ENCODE results near the gene MOB3B. TPM values are rescaled to one million over a fixed set of nuclear protein-coding genes. Genes with fewer than 3 reads are reported as not detected.

Gene MOB3B
- total and polyA plus RNA-seq, 2 donors (not counting 1 experiment from before 2014, with no cell fraction given): under 0.01 to 0.15 TPM

DNA sequence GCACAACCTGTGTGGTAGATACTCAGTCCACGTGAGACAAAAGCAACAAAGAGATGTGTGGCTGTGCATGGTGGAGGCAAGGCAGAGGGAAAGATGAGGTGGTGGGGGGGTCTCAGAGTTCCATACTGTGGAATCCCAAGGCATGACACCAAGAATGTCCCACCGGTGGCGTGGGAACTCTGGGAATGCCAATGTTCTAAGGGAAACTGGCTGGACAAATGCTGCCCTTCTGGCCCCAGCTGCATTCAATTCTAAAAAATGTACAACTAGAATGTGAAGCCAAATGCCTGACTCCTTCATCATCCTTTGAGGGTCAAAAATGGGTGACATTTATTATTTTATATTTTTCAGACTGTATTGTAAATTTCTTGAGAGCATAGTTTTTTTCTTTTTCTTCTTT is 174.4 kb downstream of the MOB3B start:
- Histone ChIP-seq H3K27me3 (ENCODE audit: control insufficient read depth, insufficient read depth, low read length) (no peaks in the 10 kb centered on the region), H3K79me2 (ENCODE audit: control insufficient read depth, insufficient read depth, low read length) (no peaks in the 10 kb centered on the region), H4K20me1 (ENCODE audit: control insufficient read depth, extremely low read depth, insufficient read depth, low read length) (no peaks in the 10 kb centered on the region), H3K27ac (ENCODE audit: insufficient read depth, low read length) (no peak overlapping the region), H2AFZ (ENCODE audit: low read length) (no peak overlapping the region), H3K9ac (ENCODE audit: insufficient read depth, low read length) (no peak overlapping the region), H3K36me3 (ENCODE audit: control insufficient read depth, insufficient read depth, low read length) (no peaks in the 10 kb centered on the region), H3K4me1 (ENCODE audit: control insufficient read depth, extremely low read depth, insufficient read depth, low read length) (no peaks in the 10 kb centered on the region), H3K9me3 (ENCODE audit: control insufficient read depth, insufficient read depth, low read depth, low read length) (no peaks in the 10 kb centered on the region), H3K4me3 (replicated peaks in 1 of 4; ENCODE audit: control extremely low read depth in 1 of 4, insufficient read depth in 1 of 4, low read depth in 3 of 4, low read length in 4 of 4) (no peak overlapping the region), H3K4me2 (ENCODE audit: extremely low read depth, insufficient read depth, low read length) (no peak overlapping the region)
- DNase-seq (ENCODE audit: low read depth in 2 of 2): peak in 1 of 2 donors; percentile 4
- TF ChIP-seq, protein P1, sequence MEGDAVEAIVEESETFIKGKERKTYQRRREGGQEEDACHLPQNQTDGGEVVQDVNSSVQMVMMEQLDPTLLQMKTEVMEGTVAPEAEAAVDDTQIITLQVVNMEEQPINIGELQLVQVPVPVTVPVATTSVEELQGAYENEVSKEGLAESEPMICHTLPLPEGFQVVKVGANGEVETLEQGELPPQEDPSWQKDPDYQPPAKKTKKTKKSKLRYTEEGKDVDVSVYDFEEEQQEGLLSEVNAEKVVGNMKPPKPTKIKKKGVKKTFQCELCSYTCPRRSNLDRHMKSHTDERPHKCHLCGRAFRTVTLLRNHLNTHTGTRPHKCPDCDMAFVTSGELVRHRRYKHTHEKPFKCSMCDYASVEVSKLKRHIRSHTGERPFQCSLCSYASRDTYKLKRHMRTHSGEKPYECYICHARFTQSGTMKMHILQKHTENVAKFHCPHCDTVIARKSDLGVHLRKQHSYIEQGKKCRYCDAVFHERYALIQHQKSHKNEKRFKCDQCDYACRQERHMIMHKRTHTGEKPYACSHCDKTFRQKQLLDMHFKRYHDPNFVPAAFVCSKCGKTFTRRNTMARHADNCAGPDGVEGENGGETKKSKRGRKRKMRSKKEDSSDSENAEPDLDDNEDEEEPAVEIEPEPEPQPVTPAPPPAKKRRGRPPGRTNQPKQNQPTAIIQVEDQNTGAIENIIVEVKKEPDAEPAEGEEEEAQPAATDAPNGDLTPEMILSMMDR (conservative IDR thresholded peaks at IDR 0.05 in 1 of 2, IDR thresholded peaks at IDR 0.05 in 1 of 2; ENCODE audit: low read depth in 1 of 2, low read length in 2 of 2): no peak
- TF ChIP-seq EZH2 (IDR thresholded peaks at IDR 0.05; ENCODE audit: low read length, missing control alignments): no peak

DNA sequence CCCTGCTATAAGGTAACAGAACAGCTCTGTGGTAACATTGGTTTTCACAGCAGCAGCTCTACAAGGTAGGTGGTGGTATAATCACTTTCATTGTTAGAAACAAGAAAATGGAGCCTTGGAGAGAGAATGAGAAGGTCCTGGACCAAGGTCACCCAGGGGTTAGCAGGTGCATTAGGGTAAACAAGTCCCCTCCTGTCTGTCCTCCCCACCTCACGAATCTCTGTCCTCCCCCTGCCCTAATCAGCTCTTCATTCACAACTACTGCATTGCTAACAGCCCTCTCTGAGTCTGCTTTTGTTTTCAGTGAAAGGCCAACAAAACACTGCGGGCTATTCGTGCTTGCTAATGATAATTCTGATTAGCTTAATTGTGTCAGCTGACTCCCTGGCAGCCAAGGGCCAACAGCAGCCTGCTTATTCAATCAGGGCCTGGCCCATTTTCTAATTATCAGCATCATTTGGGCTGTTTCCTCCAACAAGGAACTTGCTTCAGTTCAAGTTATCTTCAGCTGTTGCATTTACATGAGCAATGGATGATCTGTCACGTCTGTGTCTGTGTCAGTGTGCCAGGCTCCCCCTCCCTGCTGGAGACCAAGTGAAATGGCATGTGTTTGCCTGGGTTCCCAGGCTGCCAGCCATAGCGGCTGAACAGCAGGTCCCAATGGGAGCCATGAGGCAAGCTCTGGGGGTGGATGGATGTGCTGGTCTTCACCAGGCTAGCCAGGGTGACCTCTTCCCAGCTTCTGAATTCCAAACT is 176.0 kb downstream of the MOB3B start:
- Histone ChIP-seq H3K27me3 (ENCODE audit: control insufficient read depth, insufficient read depth, low read length) (no peaks in the 10 kb centered on the region), H3K9ac (ENCODE audit: insufficient read depth, low read length) (no peak overlapping the region), H3K36me3 (ENCODE audit: control insufficient read depth, insufficient read depth, low read length) (no peaks in the 10 kb centered on the region), H4K20me1 (ENCODE audit: control insufficient read depth, extremely low read depth, insufficient read depth, low read length) (no peaks in the 10 kb centered on the region), H3K9me3 (ENCODE audit: control insufficient read depth, insufficient read depth, low read depth, low read length) (no peaks in the 10 kb centered on the region), H3K27ac (ENCODE audit: insufficient read depth, low read length) (no peak overlapping the region), H3K4me2 (ENCODE audit: extremely low read depth, insufficient read depth, low read length) (no peak overlapping the region), H3K4me3 (replicated peaks in 1 of 4; ENCODE audit: control extremely low read depth in 1 of 4, insufficient read depth in 1 of 4, low read depth in 3 of 4, low read length in 4 of 4) (no peak overlapping the region), H2AFZ (ENCODE audit: low read length) (no peak overlapping the region), H3K79me2 (ENCODE audit: control insufficient read depth, insufficient read depth, low read length) (no peaks in the 10 kb centered on the region), H3K4me1 (ENCODE audit: control insufficient read depth, extremely low read depth, insufficient read depth, low read length) (no peaks in the 10 kb centered on the region)
- DNase-seq (ENCODE audit: low read depth in 2 of 2): no peak
- TF ChIP-seq, protein P1 (conservative IDR thresholded peaks at IDR 0.05 in 1 of 2, IDR thresholded peaks at IDR 0.05 in 1 of 2; ENCODE audit: low read depth in 1 of 2, low read length in 2 of 2): no peak
- no peak for TF ChIP-seq EZH2 (IDR thresholded peaks at IDR 0.05; ENCODE audit: low read length, missing control alignments)

DNA sequence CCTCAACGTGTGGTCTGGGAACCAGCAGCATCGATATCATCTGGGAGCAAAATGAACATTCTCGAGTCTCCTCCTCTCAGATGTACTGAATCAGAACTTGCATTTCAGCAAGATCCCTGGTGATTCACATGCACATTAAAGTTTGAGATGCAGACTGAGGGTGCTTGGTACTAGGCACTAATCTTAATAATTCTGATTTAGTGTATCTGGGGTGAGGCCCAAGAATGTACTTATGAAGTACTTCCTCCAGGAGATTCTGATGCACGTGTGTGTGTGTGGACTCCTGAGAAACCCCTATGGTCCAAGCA is 176.5 kb downstream of the MOB3B start:
- Histone ChIP-seq H3K4me3 (replicated peaks in 1 of 4; ENCODE audit: control extremely low read depth in 1 of 4, insufficient read depth in 1 of 4, low read depth in 3 of 4, low read length in 4 of 4) (no peak overlapping the region), H3K27ac (ENCODE audit: insufficient read depth, low read length) (no peak overlapping the region)
- no peak for DNase-seq (ENCODE audit: low read depth in 2 of 2)

More for the DNA sequence above, 176.5 kb downstream of the MOB3B start:
- Histone ChIP-seq H3K9ac (ENCODE audit: insufficient read depth, low read length) (no peak overlapping the region), H3K79me2 (ENCODE audit: control insufficient read depth, insufficient read depth, low read length) (no peaks in the 10 kb centered on the region), H3K36me3 (ENCODE audit: control insufficient read depth, insufficient read depth, low read length) (no peaks in the 10 kb centered on the region), H3K4me2 (ENCODE audit: extremely low read depth, insufficient read depth, low read length) (no peak overlapping the region), H3K27me3 (ENCODE audit: control insufficient read depth, insufficient read depth, low read length) (no peaks in the 10 kb centered on the region), H3K9me3 (ENCODE audit: control insufficient read depth, insufficient read depth, low read depth, low read length) (no peaks in the 10 kb centered on the region), H3K4me1 (ENCODE audit: control insufficient read depth, extremely low read depth, insufficient read depth, low read length) (no peaks in the 10 kb centered on the region), H2AFZ (ENCODE audit: low read length) (no peak overlapping the region), H4K20me1 (ENCODE audit: control insufficient read depth, extremely low read depth, insufficient read depth, low read length) (no peaks in the 10 kb centered on the region)
- TF ChIP-seq EZH2 (IDR thresholded peaks at IDR 0.05; ENCODE audit: low read length, missing control alignments): no peak
- TF ChIP-seq, protein P1 (conservative IDR thresholded peaks at IDR 0.05 in 1 of 2, IDR thresholded peaks at IDR 0.05 in 1 of 2; ENCODE audit: low read depth in 1 of 2, low read length in 2 of 2): no peak
